T-helper 1 cell treated with Interleukin-12 subunit alpha and Interleukin-12 subunit beta and Interleukin-4 antibody, amounts not matched to agents 30 ng/mL and 1 ng/mL, for 36 hours (primary cell): ENCODE measurements around the gene CCDC88C. TPM values are rescaled to one million over a fixed set of nuclear protein-coding genes. Genes with fewer than 3 reads are reported as not detected.

ENCODE experiments used
- intact Hi-C: fragments of 100-400 bp; cut with micrococcal nuclease; formaldehyde crosslinking; loops from one replicate; pipeline ENCODE4 v1.15.1; 2024
- total RNA-seq: library from RNA; stranded (reverse); gene quantifications from 2 replicates; pipeline ENCODE4 v1.2.3, GENCODE V29; 2022

The CCDC88C gene
- total RNA-seq, 1 donor from 2014 or later, result 196 TPM

GRCh38 chr14:91255026-91255695 is 162.5 kb downstream of the CCDC88C start:
- intact Hi-C loops, result loop anchor here (2.0 kb wide), 1 partner anchor 32 kb away; no protein-coding TSS in a partner anchor

GRCh38 chr14:91254461-91254860 is 163.2 kb downstream of the CCDC88C start:
- intact Hi-C loops, result loop anchor here (1.0 to 2.0 kb wide), 2 partner anchors 8 to 32 kb away; no protein-coding TSS in a partner anchor

GRCh38 chr14:91253795-91254323 is 163.8 kb downstream of the CCDC88C start:
- intact Hi-C loops, result loop anchor here (1.0 to 2.0 kb wide), 2 partner anchors 8 to 33 kb away; no protein-coding TSS in a partner anchor

- intact Hi-C loops, result no loop called here
Observed at GRCh38 chr14:91252871-91253794, 164.5 kb downstream of the CCDC88C start.

GRCh38 chr14:91250912-91251311 is 166.7 kb downstream of the CCDC88C start:
- intact Hi-C loops, result no loop called here

- intact Hi-C loops, result no loop called here
Observed at GRCh38 chr14:91249841-91250616, 167.6 kb downstream of the CCDC88C start.

GRCh38 chr14:91246051-91246852 is 171.4 kb downstream of the CCDC88C start:
- intact Hi-C loops, result loop anchor here (1.0 kb wide), 8 partner anchors 8 to 418 kb away; partner anchors contain the start of genes DGLUCY and RPS6KA5

GRCh38 chr14:91245616-91246015 is 172.0 kb downstream of the CCDC88C start:
- intact Hi-C loops, result loop anchor here (1.0 kb wide), 8 partner anchors 9 to 417 kb away; partner anchors contain the start of genes DGLUCY and RPS6KA5

GRCh38 chr14:91245029-91245428 is 172.6 kb downstream of the CCDC88C start:
- intact Hi-C loops, result no loop called here

- intact Hi-C loops, result loop anchor here (5.0 kb wide), 2 partner anchors 487 to 847 kb away; partner anchors contain the start of gene CALM1
Observed at GRCh38 chr14:91244501-91244901, 173.1 kb downstream of the CCDC88C start, which contains the start of gene GPR68. GPR68 (minus strand) TSS chr14:91244704; CDS start chr14:91235050, 9,654 bp downstream.

- intact Hi-C loops, result loop anchor here (1.0 to 5.0 kb wide), 6 partner anchors 15 to 846 kb away; partner anchors contain the start of gene CALM1
Observed at GRCh38 chr14:91243074-91243471, 174.5 kb downstream of the CCDC88C start.

GRCh38 chr14:91242635-91243034 is 175.0 kb downstream of the CCDC88C start:
- intact Hi-C loops, result loop anchor here (1.0 to 5.0 kb wide), 6 partner anchors 14 to 845 kb away; partner anchors contain the start of gene CALM1

- intact Hi-C loops, result loop anchor here (1.0 to 5.0 kb wide), 4 partner anchors 65 to 845 kb away; partner anchors contain the start of gene CALM1
Observed at GRCh38 chr14:91241863-91242262, 175.8 kb downstream of the CCDC88C start.

GRCh38 chr14:91238661-91239060 is 179.0 kb downstream of the CCDC88C start:
- intact Hi-C loops, result no loop called here

GRCh38 chr14:91238085-91238484 is 179.5 kb downstream of the CCDC88C start:
- intact Hi-C loops, result no loop called here

- intact Hi-C loops, result no loop called here
Observed at GRCh38 chr14:91237219-91237618, 180.4 kb downstream of the CCDC88C start.

GRCh38 chr14:91235841-91236240 is 181.8 kb downstream of the CCDC88C start:
- intact Hi-C loops, result no loop called here

- intact Hi-C loops, result no loop called here
Observed at GRCh38 chr14:91234791-91235114, 182.9 kb downstream of the CCDC88C start.

- intact Hi-C loops, result no loop called here
Observed at GRCh38 chr14:91233936-91234790, 183.5 kb downstream of the CCDC88C start.
